Head of caudate nucleus (tissue), 42 donors: Measurements from ENCODE around the gene ZSCAN31.
A peak's percentile ranks its signal among the peaks of the same experiment; 100 is the strongest.

Experiments used
- DNase-seq, 42 donors: peaks; one replicate each; pipeline versions ENCODE4 v3.0.0 to v3.0.0-alpha.2; 2020 to 2021; ENCODE audit warnings: mixed read lengths in 7 of 42
- intact Hi-C: fragments of 100-400 bp; cut with DNase I; formaldehyde crosslinking; loops from one replicate; pipeline ENCODE4 v1.15.0; 2022

The ZSCAN31 gene

GRCh38 chr6:28354688-28355554, 19.0 kb upstream of the ZSCAN31 start:
- DNase-seq, result no peak
- intact Hi-C loops, result loop anchor here (10.0 kb wide), 2 partner anchors 100 to 220 kb away; partner anchors contain the start of genes NKAPL and ZKSCAN4

- intact Hi-C loops, result loop anchor here (10.0 kb wide), 2 partner anchors 99 to 219 kb away; partner anchors contain the start of genes NKAPL and ZKSCAN4
- peak in 36 of 42 donors; percentile 8 to 87 (median 54) for DNase-seq
These were observed 18.2 kb upstream of the ZSCAN31 start for GRCh38 chr6:28353981-28354676.

- no peak for DNase-seq
- intact Hi-C loops, result loop anchor here (10.0 kb wide), 2 partner anchors 99 to 219 kb away; partner anchors contain the start of genes NKAPL and ZKSCAN4
These were observed 17.4 kb upstream of the ZSCAN31 start for GRCh38 chr6:28353356-28353755.

- intact Hi-C loops, result loop anchor here (10.0 kb wide), 2 partner anchors 97 to 217 kb away; partner anchors contain the start of genes NKAPL and ZKSCAN4
- DNase-seq, result no peak
These were observed 15.6 kb upstream of the ZSCAN31 start for GRCh38 chr6:28351493-28351925.

GRCh38 chr6:28351087-28351486, 15.1 kb upstream of the ZSCAN31 start:
- intact Hi-C loops, result loop anchor here (10.0 kb wide), 2 partner anchors 96 to 216 kb away; partner anchors contain the start of genes NKAPL and ZKSCAN4
- no peak for DNase-seq

- intact Hi-C loops, result loop anchor here (10.0 kb wide), 2 partner anchors 95 to 215 kb away; partner anchors contain the start of genes NKAPL and ZKSCAN4
These were observed 14.2 kb upstream of the ZSCAN31 start, which contains the start of gene ZKSCAN3 for GRCh38 chr6:28349892-28350737. Gene ZKSCAN3 (plus strand): TSS chr6:28349947. CDS start chr6:28359587, 9,640 bp downstream.

GRCh38 chr6:28349344-28349891, 13.5 kb upstream of the ZSCAN31 start:
- no peak for DNase-seq
- intact Hi-C loops, result no loop called here

More at GRCh38 chr6:28349892-28350737, 14.2 kb upstream of the ZSCAN31 start, which contains the start of gene ZKSCAN3:
- peak; percentile 81 to 97 (median 91) for DNase-seq

- intact Hi-C loops, result no loop called here
- no peak for DNase-seq
These were observed 11.2 kb upstream of the ZSCAN31 start for GRCh38 chr6:28347119-28347518.

GRCh38 chr6:28345201-28345600, 9.3 kb upstream of the ZSCAN31 start:
- intact Hi-C loops, result no loop called here

GRCh38 chr6:28343898-28344677, 8.1 kb upstream of the ZSCAN31 start:
- DNase-seq, result no peak
- intact Hi-C loops, result loop anchor here (5.0 kb wide), 1 partner anchor 72 kb away; no protein-coding TSS in a partner anchor

More at GRCh38 chr6:28345201-28345600, 9.3 kb upstream of the ZSCAN31 start:
- no peak for DNase-seq

GRCh38 chr6:28340310-28341095, 4.6 kb upstream of the ZSCAN31 start:
- intact Hi-C loops, result loop anchor here (5.0 kb wide), 1 partner anchor 68 kb away; no protein-coding TSS in a partner anchor
- no peak for DNase-seq

GRCh38 chr6:28337121-28337520, 1.2 kb upstream of the ZSCAN31 start:
- no peak for DNase-seq
- intact Hi-C loops, result loop anchor here (5.0 kb wide), 1 partner anchor 255 kb away; the partner anchor contains the start of gene ZNF165

- peak in 12 of 42 donors; percentile 7 to 50 (median 29) for DNase-seq
- intact Hi-C loops, result loop anchor here (5.0 kb wide), 1 partner anchor 254 kb away; the partner anchor contains the start of gene ZNF165
These were observed 554 bp upstream of the ZSCAN31 start for GRCh38 chr6:28336284-28337120.

GRCh38 chr6:28335040-28335563, 846 bp downstream of the ZSCAN31 start:
- peak in 3 of 42 donors; percentile 8 to 31 (median 17) for DNase-seq
- intact Hi-C loops, result loop anchor here (5.0 kb wide), 1 partner anchor 253 kb away; the partner anchor contains the start of gene ZNF165
